ENCODE results near the gene PARP12. TPM values are rescaled to one million over a fixed set of nuclear protein-coding genes. Genes with fewer than 3 reads are reported as not detected.

PARP12 gene
- total and polyA plus RNA-seq, 2 of the 8 experiments (the other 6 are each of a cell fraction or from before 2014, with no cell fraction given), result 9.0 to 21.5 TPM

DNA sequence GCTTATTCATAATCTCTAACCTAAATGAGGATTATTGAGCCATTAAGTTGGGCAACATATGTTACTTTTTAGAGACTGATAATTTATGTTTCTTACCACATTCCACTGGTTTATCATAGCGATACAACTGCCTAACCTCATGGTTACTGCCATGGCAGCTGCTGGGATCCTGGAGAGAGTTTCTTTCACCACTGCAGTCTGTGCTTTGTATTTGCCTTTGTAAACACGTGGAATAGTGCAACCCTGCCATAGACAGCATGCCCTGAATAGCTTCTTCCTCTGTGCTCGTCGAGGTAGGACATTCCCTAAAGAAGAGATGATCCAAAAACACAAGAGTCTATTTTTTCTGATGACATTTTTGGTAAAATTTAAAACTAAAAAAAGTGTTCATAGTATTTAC, 33.7 kb upstream of the PARP12 start:
- Histone ChIP-seq H3K23ac (ENCODE audit: insufficient read length) (no peak overlapping the region), H3K14ac (ENCODE audit: insufficient read length) (no peak overlapping the region), H3K9me3 (ENCODE audit: insufficient read depth in 2 of 2, low read depth in 1 of 2, low read length in 1 of 2) (no peaks in the 10 kb centered on the region), H2AK5ac (ENCODE audit: low read depth, low read length) (no peak overlapping the region), H2BK15ac (ENCODE audit: low read length) (no peak overlapping the region), H3K4ac (replicated peaks; ENCODE audit: insufficient read length, low read depth, low read length) (no peak overlapping the region), H4K5ac (ENCODE audit: insufficient read length, low read depth, low read length) (no peak overlapping the region), H2BK12ac (ENCODE audit: low read depth, low read length) (no peak overlapping the region), H3K56ac (replicated peaks; ENCODE audit: insufficient read length, low read depth, low read length) (no peak overlapping the region), H3K9ac (replicated peaks in 1 of 4; ENCODE audit: extremely low read depth in 1 of 4, low read depth in 3 of 4, low read length in 3 of 4) (no peak overlapping the region), H3K79me1 (ENCODE audit: low read depth, low read length) (no peaks in the 10 kb centered on the region), H2BK20ac (ENCODE audit: low read length) (no peak overlapping the region), H2BK5ac (ENCODE audit: low read depth, low read length) (no peak overlapping the region), H3K4me3 (ENCODE audit: extremely low read depth in 1 of 4, insufficient read depth in 2 of 4, low read depth in 3 of 4, low read length in 4 of 4) (no peak overlapping the region), H3K36me3 (ENCODE audit: control insufficient read depth in 2 of 4, insufficient read depth in 4 of 4, low read length in 3 of 4) (peaks cover 0 to 57% (median 19%) of the 10 kb centered on the region in 4 experiments; a peak in 6 of 8 replicates), H3K4me1 (replicated peaks in 1 of 4; ENCODE audit: control insufficient read depth in 3 of 4, insufficient read depth in 4 of 4, low read length in 3 of 4) (no peaks in the 10 kb centered on the region), H4K8ac (ENCODE audit: extremely low read depth, insufficient read depth, low read length) (no peak overlapping the region), H3K18ac (ENCODE audit: extremely low read depth, low read length) (no peak overlapping the region), H2AFZ (ENCODE audit: low read length) (no peak overlapping the region), H4K91ac (replicated peaks; ENCODE audit: insufficient read length, low read length) (no peak overlapping the region), H3K27ac (ENCODE audit: low read depth, low read length) (no peak overlapping the region), H2BK120ac (replicated peaks; ENCODE audit: low read depth, low read length) (no peak overlapping the region), H3K23me2 (ENCODE audit: low read depth, low read length) (no peaks in the 10 kb centered on the region), H3K79me2 (ENCODE audit: control insufficient read depth in 1 of 2, insufficient read depth in 2 of 2, low read length in 2 of 2) (no peaks in the 10 kb centered on the region), H3K27me3 (replicated peaks in 1 of 4; ENCODE audit: control insufficient read depth in 3 of 4, extremely low read depth in 1 of 4, insufficient read depth in 3 of 4, low read length in 3 of 4) (no peaks in the 10 kb centered on the region), H3K4me2 (ENCODE audit: insufficient read depth in 1 of 2, low read depth in 2 of 2, low read length in 2 of 2) (no peak overlapping the region), H4K20me1 (replicated peaks in 1 of 2; ENCODE audit: control insufficient read depth in 1 of 2, insufficient read depth in 2 of 2, low read length in 2 of 2) (peaks cover 0 to 1% of the 10 kb centered on the region in 2 experiments)
- 84% methylated on average over 4 of the region's 4 CpGs; no CpG with 5 or more reads in 1 of the 2 experiments for WGBS, 2 experiments (ENCODE audit: extremely low coverage in 1 of 2, insufficient coverage in 1 of 2, insufficient read length in 1 of 2, insufficient replicate concordance in 2 of 2, low coverage in 1 of 2, low lambda C conversion rate in 2 of 2, missing lambda C conversion rate in 1 of 2)
- ChIA-PET POLR2A (ENCODE audit: partially characterized antibody) (no interaction called here), CTCF (ENCODE audit: partially characterized antibody) (no interaction called here)
- no peak for DNase-seq (ENCODE audit: low read depth in 1 of 2, low spot score in 2 of 2)
- no peak for FAIRE-seq
- TF ChIP-seq, protein P1, sequence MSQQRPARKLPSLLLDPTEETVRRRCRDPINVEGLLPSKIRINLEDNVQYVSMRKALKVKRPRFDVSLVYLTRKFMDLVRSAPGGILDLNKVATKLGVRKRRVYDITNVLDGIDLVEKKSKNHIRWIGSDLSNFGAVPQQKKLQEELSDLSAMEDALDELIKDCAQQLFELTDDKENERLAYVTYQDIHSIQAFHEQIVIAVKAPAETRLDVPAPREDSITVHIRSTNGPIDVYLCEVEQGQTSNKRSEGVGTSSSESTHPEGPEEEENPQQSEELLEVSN (IDR thresholded peaks at IDR 0.05), result no peak
- TF ChIP-seq JUN (IDR thresholded peaks at IDR 0.05; ENCODE audit: low read depth, low read length), result no peak
- TF ChIP-seq ASH2L (IDR thresholded peaks at IDR 0.05; ENCODE audit: low read length), result no peak
- no peak for TF ChIP-seq CTBP2 (IDR thresholded peaks at IDR 0.05; ENCODE audit: borderline replicate concordance, insufficient read depth, insufficient read length, low read length)
- no peak for TF ChIP-seq SP1 (IDR thresholded peaks at IDR 0.05; ENCODE audit: low read depth, low read length)
- no peak for TF ChIP-seq RAD21 (IDR thresholded peaks at IDR 0.05 in 1 of 2, conservative IDR thresholded peaks at IDR 0.05 in 1 of 2; ENCODE audit: low read depth in 2 of 2, low read length in 2 of 2)
- no peak for TF ChIP-seq RNF2 (IDR thresholded peaks at IDR 0.05; ENCODE audit: borderline replicate concordance, low read depth, low read length, missing control alignments, poor library complexity, severe bottlenecking)
- no peak for TF ChIP-seq RFX5 (IDR thresholded peaks at IDR 0.05; ENCODE audit: borderline replicate concordance, low read depth, low read length)
- no peak for TF ChIP-seq BRCA1 (IDR thresholded peaks at IDR 0.05; ENCODE audit: low read depth, low read length)
- no peak for TF ChIP-seq POLR2A (IDR thresholded peaks at IDR 0.05; ENCODE audit: control extremely low read depth in 1 of 2, low read depth in 2 of 2, low read length in 2 of 2)
- TF ChIP-seq ZNF274 (IDR thresholded peaks at IDR 0.05; ENCODE audit: borderline replicate concordance, extremely low read depth, low read length), result no peak
- TF ChIP-seq RXRA (IDR thresholded peaks at IDR 0.05; ENCODE audit: insufficient read depth, low read depth, low read length), result no peak
- TF ChIP-seq EZH2 (IDR thresholded peaks at IDR 0.05; ENCODE audit: low read depth, low read length, severe bottlenecking), result no peak
- TF ChIP-seq TAF7 (optimal IDR thresholded peaks at IDR 0.05; ENCODE audit: borderline replicate concordance, low read depth, low read length), result no peak

Data from H1 (cell line).